ENCODE results near the gene ZRANB1.

Gene ZRANB1

GRCh38 chr10:124941823-124942222 lies at the start of gene ZRANB1:
ZRANB1 (plus strand) TSS chr10:124942123; CDS start chr10:124942494, 371 bp downstream.
- no peaks in the 10 kb centered on the region for H3K36me3 ChIP-seq (ENCODE audit: insufficient read depth, low read length)
- H3K9ac ChIP-seq (ENCODE audit: low read depth, low read length): no peak within 1 kb of the TSS
- H3K9me3 ChIP-seq (ENCODE audit: control insufficient read depth, insufficient read depth, low read length): no peaks in the 10 kb centered on the region
- peaks cover 23% of the 10 kb centered on the region for H3K4me1 ChIP-seq (ENCODE audit: insufficient read depth, low read length)

GRCh38 chr10:124892905-124893304 lies 49.0 kb upstream of the ZRANB1 start:
- H3K36me3 ChIP-seq (ENCODE audit: insufficient read depth, low read length): no peaks in the 10 kb centered on the region
- H3K4me1 ChIP-seq (ENCODE audit: insufficient read depth, low read length): no peaks in the 10 kb centered on the region
- no peak overlapping the region for H3K9ac ChIP-seq (ENCODE audit: low read depth, low read length)
- H3K9me3 ChIP-seq (ENCODE audit: control insufficient read depth, insufficient read depth, low read length): no peaks in the 10 kb centered on the region

DNA sequence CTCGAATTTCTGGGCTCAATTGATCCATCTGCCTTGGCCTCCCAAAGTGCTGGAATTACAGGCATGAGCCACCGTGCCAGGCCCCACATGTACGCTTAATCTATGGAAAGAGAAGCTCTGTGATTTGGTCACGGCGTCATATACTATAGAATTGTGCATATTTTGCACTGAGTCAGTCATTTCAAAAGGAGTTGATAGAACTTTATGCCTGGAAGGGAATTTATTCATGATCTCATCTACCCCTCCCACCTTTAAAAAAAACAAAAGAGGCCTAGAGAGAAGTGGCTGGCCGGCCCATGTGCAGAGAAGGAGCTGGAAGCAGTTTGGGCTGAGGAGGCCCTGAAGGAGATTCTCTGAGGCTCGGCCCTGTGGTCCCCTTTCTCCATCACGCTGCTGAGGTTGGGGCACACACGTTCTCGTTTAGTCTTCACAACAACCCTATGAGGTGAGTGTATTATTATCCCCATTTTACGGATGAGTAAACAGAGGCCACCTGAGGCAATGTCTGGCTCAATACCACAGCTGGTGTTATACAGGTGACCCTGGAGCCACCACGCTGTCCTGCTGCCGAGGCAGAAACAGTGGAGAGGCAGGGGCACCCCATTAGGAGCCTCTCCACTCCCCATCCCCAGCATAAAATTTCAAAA lies 47.2 kb upstream of the ZRANB1 start:
- H3K36me3 ChIP-seq (ENCODE audit: insufficient read depth, low read length): no peaks in the 10 kb centered on the region
- no peaks in the 10 kb centered on the region for H3K4me1 ChIP-seq (ENCODE audit: insufficient read depth, low read length)
- H3K9ac ChIP-seq (ENCODE audit: low read depth, low read length): no peak overlapping the region
- no peaks in the 10 kb centered on the region for H3K9me3 ChIP-seq (ENCODE audit: control insufficient read depth, insufficient read depth, low read length)

GRCh38 chr10:124896751-124897150 lies 45.2 kb upstream of the ZRANB1 start:
- Histone ChIP-seq H3K4me1 (ENCODE audit: insufficient read depth, low read length) (no peaks in the 10 kb centered on the region; the same call in 1 of the 2 replicates), H3K9me3 (ENCODE audit: control insufficient read depth, insufficient read depth, low read length) (no peaks in the 10 kb centered on the region), H3K9ac (ENCODE audit: low read depth, low read length) (no peak overlapping the region), H3K36me3 (ENCODE audit: insufficient read depth, low read length) (no peaks in the 10 kb centered on the region)

GRCh38 chr10:124898471-124898870 lies 43.5 kb upstream of the ZRANB1 start:
- H3K36me3 ChIP-seq (ENCODE audit: insufficient read depth, low read length): no peaks in the 10 kb centered on the region
- no peaks in the 10 kb centered on the region for H3K9me3 ChIP-seq (ENCODE audit: control insufficient read depth, insufficient read depth, low read length)
- H3K9ac ChIP-seq (ENCODE audit: low read depth, low read length): no peak overlapping the region
- no peaks in the 10 kb centered on the region; the same call in 1 of the 2 replicates for H3K4me1 ChIP-seq (ENCODE audit: insufficient read depth, low read length)

- Histone ChIP-seq H3K9me3 (ENCODE audit: control insufficient read depth, insufficient read depth, low read length) (no peaks in the 10 kb centered on the region), H3K36me3 (ENCODE audit: insufficient read depth, low read length) (no peaks in the 10 kb centered on the region), H3K4me1 (ENCODE audit: insufficient read depth, low read length) (no peaks in the 10 kb centered on the region; the same call in 1 of the 2 replicates), H3K9ac (ENCODE audit: low read depth, low read length) (no peak overlapping the region)
Measured at GRCh38 chr10:124899151-124899550, 42.8 kb upstream of the ZRANB1 start.

DNA sequence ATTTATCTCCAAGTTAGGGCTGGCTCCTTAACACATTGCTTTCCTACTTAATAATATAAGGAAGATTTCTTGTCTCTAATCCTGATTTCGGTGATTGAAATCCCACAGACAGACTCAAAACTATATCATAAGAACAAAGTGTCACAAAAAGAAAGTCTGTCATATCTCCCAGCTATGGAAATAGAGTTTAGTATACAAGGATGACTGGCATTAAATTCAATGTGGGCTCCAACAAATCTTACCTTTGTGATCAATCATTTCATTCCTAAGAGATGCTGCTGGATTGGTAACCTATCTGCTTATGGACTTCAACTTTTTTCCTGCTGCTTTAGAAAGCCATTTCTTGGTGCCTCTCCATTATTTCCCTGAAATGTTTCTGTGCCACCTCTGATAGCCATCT lies 39.5 kb upstream of the ZRANB1 start:
- H3K4me1 ChIP-seq (ENCODE audit: insufficient read depth, low read length): no peaks in the 10 kb centered on the region; the same call in 1 of the 2 replicates
- no peak overlapping the region for H3K9ac ChIP-seq (ENCODE audit: low read depth, low read length)
- no peaks in the 10 kb centered on the region for H3K9me3 ChIP-seq (ENCODE audit: control insufficient read depth, insufficient read depth, low read length)
- no peaks in the 10 kb centered on the region for H3K36me3 ChIP-seq (ENCODE audit: insufficient read depth, low read length)

GRCh38 chr10:124903111-124903510 lies 38.8 kb upstream of the ZRANB1 start:
- Histone ChIP-seq H3K9me3 (ENCODE audit: control insufficient read depth, insufficient read depth, low read length) (no peaks in the 10 kb centered on the region), H3K36me3 (ENCODE audit: insufficient read depth, low read length) (no peaks in the 10 kb centered on the region), H3K4me1 (ENCODE audit: insufficient read depth, low read length) (no peaks in the 10 kb centered on the region; the same call in 1 of the 2 replicates), H3K9ac (ENCODE audit: low read depth, low read length) (no peak overlapping the region)

DNA sequence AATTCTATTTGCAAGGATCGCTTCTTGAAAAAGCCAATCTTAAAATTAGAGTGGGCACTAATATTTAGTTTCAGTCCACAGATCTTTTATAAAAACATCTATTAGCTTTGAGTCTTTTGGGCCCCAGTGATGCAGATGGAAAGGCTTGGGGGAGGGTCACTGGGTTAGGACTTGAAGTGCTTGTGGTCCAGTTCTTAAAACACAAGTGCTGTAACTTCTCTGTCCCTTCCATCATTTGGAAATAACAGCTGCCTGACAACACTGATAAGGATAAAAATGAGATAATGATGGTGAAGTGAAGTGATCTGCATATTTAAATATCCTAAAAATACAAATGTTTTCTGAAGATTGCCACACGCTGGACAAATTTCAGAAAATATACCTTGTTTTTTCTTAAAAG lies 37.1 kb upstream of the ZRANB1 start:
- H3K4me1 ChIP-seq (ENCODE audit: insufficient read depth, low read length): no peaks in the 10 kb centered on the region; the same call in 1 of the 2 replicates
- H3K9me3 ChIP-seq (ENCODE audit: control insufficient read depth, insufficient read depth, low read length): no peaks in the 10 kb centered on the region
- no peaks in the 10 kb centered on the region for H3K36me3 ChIP-seq (ENCODE audit: insufficient read depth, low read length)
- H3K9ac ChIP-seq (ENCODE audit: low read depth, low read length): no peak overlapping the region

- Histone ChIP-seq H3K9me3 (ENCODE audit: control insufficient read depth, insufficient read depth, low read length) (no peaks in the 10 kb centered on the region), H3K9ac (ENCODE audit: low read depth, low read length) (no peak overlapping the region), H3K36me3 (ENCODE audit: insufficient read depth, low read length) (no peaks in the 10 kb centered on the region), H3K4me1 (ENCODE audit: insufficient read depth, low read length) (no peaks in the 10 kb centered on the region)
Measured at GRCh38 chr10:124906551-124907001, 35.3 kb upstream of the ZRANB1 start.

DNA sequence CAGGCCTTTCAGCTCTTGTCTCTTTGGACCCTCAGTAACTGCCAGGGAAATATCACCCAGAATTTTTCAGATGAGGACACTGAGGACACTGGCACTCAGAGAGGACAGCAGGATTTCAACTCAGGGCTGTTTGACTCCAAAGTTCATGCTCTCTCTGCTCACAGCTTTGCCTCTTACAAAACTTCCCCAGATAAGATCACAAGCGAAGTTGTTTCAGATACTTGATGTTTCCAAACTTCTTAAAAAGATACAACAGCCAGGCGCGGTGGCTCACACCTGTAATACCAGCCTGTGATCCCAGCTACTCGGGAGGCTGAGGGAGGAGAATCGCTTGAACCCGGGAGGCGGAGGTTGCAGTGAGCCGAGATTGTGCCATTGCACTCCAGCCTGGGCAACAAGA lies 32.4 kb upstream of the ZRANB1 start:
- H3K36me3 ChIP-seq (ENCODE audit: insufficient read depth, low read length): no peaks in the 10 kb centered on the region

GRCh38 chr10:124911124-124912067 lies 30.5 kb upstream of the ZRANB1 start:
- no peaks in the 10 kb centered on the region for H3K4me1 ChIP-seq (ENCODE audit: insufficient read depth, low read length)

More for the DNA sequence above, 32.4 kb upstream of the ZRANB1 start:
- H3K9ac ChIP-seq (ENCODE audit: low read depth, low read length): no peak overlapping the region
- H3K9me3 ChIP-seq (ENCODE audit: control insufficient read depth, insufficient read depth, low read length): no peaks in the 10 kb centered on the region
- H3K4me1 ChIP-seq (ENCODE audit: insufficient read depth, low read length): no peaks in the 10 kb centered on the region

GRCh38 chr10:124912101-124912886 lies 29.6 kb upstream of the ZRANB1 start:
- no peaks in the 10 kb centered on the region for H3K9me3 ChIP-seq (ENCODE audit: control insufficient read depth, insufficient read depth, low read length)
- no peaks in the 10 kb centered on the region for H3K4me1 ChIP-seq (ENCODE audit: insufficient read depth, low read length)
- no peaks in the 10 kb centered on the region for H3K36me3 ChIP-seq (ENCODE audit: insufficient read depth, low read length)
- no peak overlapping the region for H3K9ac ChIP-seq (ENCODE audit: low read depth, low read length)

More at GRCh38 chr10:124911124-124912067, 30.5 kb upstream of the ZRANB1 start:
- Histone ChIP-seq H3K36me3 (ENCODE audit: insufficient read depth, low read length) (no peaks in the 10 kb centered on the region), H3K9me3 (ENCODE audit: control insufficient read depth, insufficient read depth, low read length) (no peaks in the 10 kb centered on the region), H3K9ac (ENCODE audit: low read depth, low read length) (no peak overlapping the region)

DNA sequence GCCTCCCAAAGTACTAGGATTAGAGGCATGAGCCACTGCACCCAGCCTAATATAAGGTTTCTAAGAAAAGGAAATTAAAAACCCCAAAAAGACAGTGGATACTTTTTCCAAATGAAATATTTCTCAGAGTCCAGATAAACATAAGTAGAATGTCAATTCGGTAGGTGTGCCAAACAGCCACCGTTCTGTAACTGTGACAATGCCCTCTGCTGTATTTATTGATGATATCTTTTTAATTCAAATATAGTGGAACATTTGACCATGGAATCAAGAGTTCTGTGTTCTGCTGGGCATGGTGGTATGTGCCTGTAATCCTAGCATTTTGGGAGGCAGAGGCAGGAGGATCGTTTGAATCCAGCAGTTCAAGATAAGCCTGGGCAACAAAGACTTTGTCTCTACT lies 28.8 kb upstream of the ZRANB1 start:
- Histone ChIP-seq H3K9me3 (ENCODE audit: control insufficient read depth, insufficient read depth, low read length) (no peaks in the 10 kb centered on the region), H3K9ac (ENCODE audit: low read depth, low read length) (no peak overlapping the region), H3K4me1 (ENCODE audit: insufficient read depth, low read length) (no peaks in the 10 kb centered on the region), H3K36me3 (ENCODE audit: insufficient read depth, low read length) (no peaks in the 10 kb centered on the region)
